H1 (cell line): Measurements from ENCODE around the gene HMGN1. TPM values are rescaled to one million over a fixed set of nuclear protein-coding genes. Genes with fewer than 3 reads are reported as not detected.

Experiments used
- CTCF ChIA-PET: fragments of 300-600 bp; sonication (Branson Sonifier 250); formaldehyde crosslinking; loops from one replicate; lab custom pipeline; 2021; ENCODE audit not compliant: partially characterized antibody; lab: Charles Lee
- POLR2A ChIA-PET: fragments of 300-600 bp; sonication (Branson Sonifier 250); formaldehyde crosslinking; loops from one replicate; lab custom pipeline; 2021; ENCODE audit warnings: inconsistent platforms; ENCODE audit not compliant: partially characterized antibody; lab: Charles Lee
- DNase-seq, 2 experiments: peaks; one replicate each; pipeline versions ENCODE4 v3.0.0 to v3.0.0-alpha.2; 2010 to 2022; ENCODE audit warnings: low spot score in 2 of 2, low read depth in 1 of 2, mixed read lengths in 1 of 2
- FAIRE-seq: peaks from 2 replicates; lab custom pipeline; 2011; peaks lifted over from hg19 to GRCh38; lab: Jason Lieb, UNC
- H2AFZ ChIP-seq: 2 replicates; pipeline ENCODE4 v1.8.1; 2012; ENCODE audit warnings: low read length, inconsistent platforms
- H2AK5ac ChIP-seq: 2 replicates; pipeline ENCODE4 v1.6.1; 2013; ENCODE audit warnings: low read depth, low read length
- H2BK120ac ChIP-seq: replicated peaks from 2 replicates; pipeline ENCODE3; 2013; ENCODE audit warnings: low read depth, low read length, inconsistent platforms
- H2BK12ac ChIP-seq: 2 replicates; pipeline ENCODE4 v1.6.1; 2013; ENCODE audit warnings: low read depth, low read length
- H2BK15ac ChIP-seq: 2 replicates; pipeline ENCODE4 v1.6.1; 2013; ENCODE audit warnings: low read length
- H2BK20ac ChIP-seq: 2 replicates; pipeline ENCODE4 v1.6.1; 2013; ENCODE audit warnings: low read length
- H2BK5ac ChIP-seq: 2 replicates; pipeline ENCODE4 v1.6.1; 2013; ENCODE audit warnings: low read depth, low read length
- H3K14ac ChIP-seq: 2 replicates; pipeline ENCODE4 v1.6.1; 2013; ENCODE audit warnings: inconsistent platforms; ENCODE audit not compliant: insufficient read length
- H3K18ac ChIP-seq: 2 replicates; pipeline ENCODE4 v1.6.1; 2013; ENCODE audit warnings: low read length; ENCODE audit errors: extremely low read depth
- H3K23ac ChIP-seq: 2 replicates; pipeline ENCODE4 v1.6.1; 2013; ENCODE audit warnings: inconsistent platforms; ENCODE audit not compliant: insufficient read length
- H3K23me2 ChIP-seq: 2 replicates; pipeline ENCODE4 v1.6.1; 2013; ENCODE audit warnings: low read depth, low read length
- H3K27ac ChIP-seq: 2 replicates; pipeline ENCODE4 v1.6.1; 2011; ENCODE audit warnings: low read depth, low read length, inconsistent platforms
- H3K27me3 ChIP-seq, 4 experiments: replicated peaks in 1 of 4; 1 replicate in 1 of 4; 2 replicates in 3 of 4; pipeline versions ENCODE4 v1.6.1 to v1.8.1; 2011 to 2013; ENCODE audit warnings: low read length in 3 of 4, mild to moderate bottlenecking in 3 of 4, inconsistent platforms in 2 of 4, mixed read lengths in 2 of 4, moderate library complexity in 1 of 4; ENCODE audit not compliant: control insufficient read depth in 3 of 4, insufficient read depth in 3 of 4; ENCODE audit errors: extremely low read depth in 1 of 4
- H3K36me3 ChIP-seq, 4 experiments: 2 replicates each; pipeline versions ENCODE4 v1.6.1 to v1.8.1; 2011 to 2013; ENCODE audit warnings: mild to moderate bottlenecking in 4 of 4, low read length in 3 of 4, moderate library complexity in 2 of 4, control low read depth in 1 of 4, inconsistent platforms in 1 of 4; ENCODE audit not compliant: insufficient read depth in 4 of 4, control insufficient read depth in 2 of 4
- H3K4ac ChIP-seq: replicated peaks from 2 replicates; pipeline ENCODE3; 2013; ENCODE audit warnings: low read length, low read depth, mixed read lengths, inconsistent platforms; ENCODE audit not compliant: insufficient read length
- H3K4me1 ChIP-seq, 4 experiments: replicated peaks in 1 of 4; 1 replicate in 1 of 4; 2 replicates in 3 of 4; pipeline versions ENCODE4 v1.6.1 to v1.8.1; 2011 to 2013; ENCODE audit warnings: low read length in 3 of 4, inconsistent platforms in 2 of 4, mixed read lengths in 1 of 4; ENCODE audit not compliant: insufficient read depth in 4 of 4, control insufficient read depth in 3 of 4
- H3K4me2 ChIP-seq, 2 experiments: 2 replicates each; pipeline versions ENCODE4 v1.6.1 to v1.8.1; 2011 to 2013; ENCODE audit warnings: low read depth in 2 of 2, low read length in 2 of 2, control low read depth in 1 of 2, inconsistent platforms in 1 of 2, mild to moderate bottlenecking in 1 of 2; ENCODE audit not compliant: insufficient read depth in 1 of 2
- H3K4me3 ChIP-seq, 4 experiments: fragments of 200-600, 300-600 bp in 1 of 4; sonication (generic), shearing (Covaris generic), sonication (Bioruptor Twin) in 1 of 4; 2 replicates each; pipeline versions ENCODE4 v1.5.1 to v1.8.1; 2011 to 2016; ENCODE audit warnings: low read length in 4 of 4, low read depth in 3 of 4, control low read depth in 2 of 4, inconsistent platforms in 2 of 4, mild to moderate bottlenecking in 2 of 4, mixed read lengths in 1 of 4, moderate library complexity in 1 of 4; ENCODE audit not compliant: insufficient read depth in 2 of 4; ENCODE audit errors: extremely low read depth in 1 of 4
- H3K56ac ChIP-seq: replicated peaks from 2 replicates; pipeline ENCODE3; 2013; ENCODE audit warnings: low read depth, mild to moderate bottlenecking, mixed read lengths, low read length, inconsistent platforms; ENCODE audit not compliant: insufficient read length
- H3K79me1 ChIP-seq: 2 replicates; pipeline ENCODE4 v1.6.1; 2013; ENCODE audit warnings: low read depth, low read length, control low read depth
- H3K79me2 ChIP-seq, 2 experiments: 2 replicates each; pipeline versions ENCODE4 v1.6.1 to v1.8.1; 2012 to 2013; ENCODE audit warnings: low read length in 2 of 2, mild to moderate bottlenecking in 2 of 2, inconsistent platforms in 1 of 2; ENCODE audit not compliant: insufficient read depth in 2 of 2, control insufficient read depth in 1 of 2
- H3K9ac ChIP-seq, 4 experiments: replicated peaks in 1 of 4; 1 replicate in 1 of 4; 2 replicates in 3 of 4; pipeline versions ENCODE4 v1.6.1 to v1.8.1; 2011 to 2013; ENCODE audit warnings: low read depth in 3 of 4, low read length in 3 of 4, control low read depth in 2 of 4, mild to moderate bottlenecking in 2 of 4, moderate library complexity in 2 of 4, inconsistent platforms in 1 of 4; ENCODE audit errors: extremely low read depth in 1 of 4
- H3K9me3 ChIP-seq, 2 experiments: 2 replicates each; pipeline versions ENCODE4 v1.6.1 to v1.8.1; 2012 to 2013; ENCODE audit warnings: mild to moderate bottlenecking in 2 of 2, moderate library complexity in 2 of 2, control low read depth in 1 of 2, inconsistent platforms in 1 of 2, low read depth in 1 of 2, low read length in 1 of 2, mixed read lengths in 1 of 2; ENCODE audit not compliant: insufficient read depth in 2 of 2
- H4K20me1 ChIP-seq, 2 experiments: replicated peaks in 1 of 2; 2 replicates each; pipeline versions ENCODE3 to v1.8.1; 2011 to 2013; ENCODE audit warnings: inconsistent platforms in 2 of 2, low read length in 2 of 2, mild to moderate bottlenecking in 1 of 2; ENCODE audit not compliant: insufficient read depth in 2 of 2, control insufficient read depth in 1 of 2
- H4K5ac ChIP-seq: 2 replicates; pipeline ENCODE4 v1.6.1; 2013; ENCODE audit warnings: low read length, low read depth, mixed read lengths, inconsistent platforms; ENCODE audit not compliant: insufficient read length
- H4K8ac ChIP-seq: 2 replicates; pipeline ENCODE4 v1.8.0; 2013; ENCODE audit warnings: mild to moderate bottlenecking, moderate library complexity, low read length, inconsistent platforms; ENCODE audit not compliant: insufficient read depth; ENCODE audit errors: extremely low read depth
- H4K91ac ChIP-seq: replicated peaks from 2 replicates; pipeline ENCODE3; 2013; ENCODE audit warnings: low read length, mixed read lengths, inconsistent platforms; ENCODE audit not compliant: insufficient read length
- BACH1 ChIP-seq: IDR thresholded peaks from 2 replicates; pipeline ENCODE4 v1.6.1; 2012; ENCODE audit warnings: low read length, improper control_type of control experiment
- BRCA1 ChIP-seq: IDR thresholded peaks from 2 replicates; pipeline ENCODE4 v1.6.1; 2012; ENCODE audit warnings: low read depth, low read length, improper control_type of control experiment
- CBX8 ChIP-seq: fragments of 300-800, 300-1000 bp; sonication (generic); IDR thresholded peaks from 2 replicates; pipeline ENCODE4 v1.7.1; 2016; ENCODE audit warnings: low read depth, low read length, borderline replicate concordance
- FOSL1 ChIP-seq: IDR thresholded peaks from 2 replicates; pipeline ENCODE4 v1.6.1; 2011; ENCODE audit warnings: mild to moderate bottlenecking, low read depth, low read length, moderate library complexity; ENCODE audit not compliant: insufficient read depth
- GTF2F1 ChIP-seq: IDR thresholded peaks from 2 replicates; pipeline ENCODE4 v1.6.1; 2012; ENCODE audit warnings: low read depth, low read length, improper control_type of control experiment, borderline replicate concordance
- KDM5A ChIP-seq: fragments of 200-600 bp; IDR thresholded peaks from 2 replicates; pipeline ENCODE4 v1.7.1; 2012; ENCODE audit warnings: mild to moderate bottlenecking, low read length, inconsistent platforms, mixed read lengths
- NRF1 ChIP-seq: IDR thresholded peaks from 2 replicates; pipeline ENCODE4 v1.6.1; 2011; ENCODE audit warnings: mild to moderate bottlenecking, low read depth, low read length, improper control_type of control experiment
- POU5F1 ChIP-seq: IDR thresholded peaks from 2 replicates; pipeline ENCODE4 v1.6.1; 2011; ENCODE audit warnings: low read depth, mild to moderate bottlenecking, low read length, moderate library complexity
- SIRT6 ChIP-seq: IDR thresholded peaks from one replicate; pipeline ENCODE4 v1.7.1; 2012; ENCODE audit warnings: low read length, inconsistent platforms
- SP4 ChIP-seq: IDR thresholded peaks from 2 replicates; pipeline ENCODE4 v1.6.1; 2012; ENCODE audit warnings: low read length, inconsistent platforms
- SRF ChIP-seq: IDR thresholded peaks from 2 replicates; pipeline ENCODE4 v1.6.1; 2011; ENCODE audit warnings: mild to moderate bottlenecking, low read depth, low read length, moderate library complexity
- WGBS, 2 experiments: shearing (Covaris generic) in 1 of 2; methylation state at CpG; one replicate each; pipeline versions ENCODE4 v1.1.6 to v1.1.7; 2013 to 2015; ENCODE audit warnings: low lambda C conversion rate in 2 of 2, mixed read lengths in 2 of 2, inconsistent platforms in 1 of 2, low coverage in 1 of 2, missing lambda C conversion rate in 1 of 2; ENCODE audit not compliant: insufficient replicate concordance in 2 of 2, insufficient coverage in 1 of 2, insufficient read length in 1 of 2; ENCODE audit errors: extremely low coverage in 1 of 2, missing lambda C conversion rate in 1 of 2; 5-methylcytosine and 5-hydroxymethylcytosine counted together
- polyA plus RNA-seq, 7 experiments: library from polyadenylated mRNA; depleted of rRNA in 3 of 7; stranded (reverse) in 5 of 7; unstranded in 2 of 7; fragments of >200 nt in 5 of 7; fragments of 200-250 nt in 2 of 7; gene quantifications; 1 replicate in 5 of 7; 2 replicates in 1 of 7; 4 replicates in 1 of 7; pipeline versions ENCODE4 v1.2.1 to v1.2.3, GENCODE V29; 2011 to 2013; ENCODE audit warnings: missing spikeins in 2 of 7, mixed read lengths in 2 of 7
- total RNA-seq: library from RNA; stranded (reverse); fragmentation: NEBNext Ultra II Directional; extraction: Animal tissue kit (Norgen Biotek cat#: 25700); gene quantifications from 2 replicates; pipeline ENCODE4 v1.2.1, GENCODE V29; 2021

Gene HMGN1
- total and polyA plus RNA-seq, 2 of the 8 experiments (the other 6 are each of a cell fraction or from before 2014, with no cell fraction given): 279 to 505 TPM

GRCh38 chr21:39314143-39315027 lies 34.5 kb downstream of the HMGN1 start:
- peak overlapping the region; percentile 17; the same call in 1 of the 2 replicates for H2AFZ ChIP-seq
- peak overlapping the region; percentile 91 for H3K18ac ChIP-seq
- H4K8ac ChIP-seq: peak overlapping the region; percentile 99; the same call in 1 of the 2 replicates
- peak overlapping the region; percentile 27 for H4K5ac ChIP-seq
- H3K14ac ChIP-seq: no peak overlapping the region
- peak overlapping the region; percentile 75 to 82 for H3K4me2 ChIP-seq
- peak overlapping the region; percentile 92 for H3K56ac ChIP-seq
- peak overlapping the region; percentile 98 for H3K27ac ChIP-seq
- peaks cover 4 to 5% (median 4%) of the 10 kb centered on the region in 4 experiments; a peak in 5 of 7 replicates for H3K4me1 ChIP-seq
- H3K36me3 ChIP-seq: peaks cover 0 to 19% (median 5%) of the 10 kb centered on the region in 4 experiments; a peak in 3 of 8 replicates
- POLR2A ChIA-PET: interaction anchor here (0.6 to 8.1 kb wide), 24 partner anchors 9 to 751 kb away, joined by 3 to 89 read pairs (median 5); partner anchors contain the start of genes HMGN1 and PSMG1
- H3K9ac ChIP-seq: peak overlapping the region; percentile 83 to 94 (median 90)
- peak overlapping the region; percentile 99; the same call in 1 of the 2 replicates for H2BK15ac ChIP-seq
- H3K4me3 ChIP-seq: peak overlapping the region; percentile 63 to 80 (median 69)
- peaks cover 6% of the 10 kb centered on the region for H3K23me2 ChIP-seq
- H3K79me1 ChIP-seq: peaks cover 2% of the 10 kb centered on the region; the same call in 1 of the 2 replicates
- no peak overlapping the region for H2BK120ac ChIP-seq
- peak overlapping the region; percentile 80 for H3K4ac ChIP-seq
- H3K27me3 ChIP-seq: no peaks in the 10 kb centered on the region
- peaks cover 0 to 2% of the 10 kb centered on the region in 2 experiments for H4K20me1 ChIP-seq
- H3K23ac ChIP-seq: no peak overlapping the region
- no peaks in the 10 kb centered on the region for H3K9me3 ChIP-seq
- DNase-seq: no peak
- 8% methylated on average over 43 of the region's 43 CpGs; no CpG with 5 or more reads in 1 of the 2 experiments for WGBS, 2 experiments
- H2BK20ac ChIP-seq: no peak overlapping the region
- H4K91ac ChIP-seq: peak overlapping the region; percentile 31
- peak overlapping the region; percentile 87 for H2BK5ac ChIP-seq
- peaks cover 5 to 28% of the 10 kb centered on the region in 2 experiments; a peak in 3 of 4 replicates for H3K79me2 ChIP-seq
- CTCF ChIA-PET: interaction anchor here (1.4 to 2.0 kb wide), 3 partner anchors 31 to 127 kb away, joined by 5 to 8 read pairs (median 6); no protein-coding TSS in a partner anchor
- peak overlapping the region; percentile 70; the same call in 1 of the 2 replicates for H2BK12ac ChIP-seq
- FAIRE-seq: no peak
- 0 out of 2 replicates have a peak overlapping the region, but pooled peaks have one; percentile 3 for H2AK5ac ChIP-seq
- TF ChIP-seq FOSL1 (no peak), NRF1 (no peak), GTF2F1 (no peak), SP4 (no peak), CBX8 (no peak), BACH1 (no peak), SRF (no peak), SIRT6 (no peak), BRCA1 (no peak), POU5F1 (no peak), KDM5A (no peak)
